HL-60 (cell line): ENCODE results near the gene LRMDA.

Experiments
- DNase-seq, 2 experiments: peaks; one replicate each; pipeline ENCODE4 v3.0.0-alpha.2; 2010 to 2020; ENCODE audit warnings: low read depth in 1 of 2, low spot score in 1 of 2
- H3K27ac ChIP-seq: fragments of 250-450 bp; sonication (Bioruptor Pico); replicated peaks from 2 replicates; pipeline ENCODE4 v1.5.1; 2020; ENCODE audit warnings: mild to moderate bottlenecking, moderate library complexity
- H3K27me3 ChIP-seq: fragments of 250-450 bp; sonication (Bioruptor Pico); 2 replicates; pipeline ENCODE4 v1.5.1; 2021; ENCODE audit warnings: mild to moderate bottlenecking, moderate library complexity; ENCODE audit not compliant: insufficient read depth, poor library complexity, severe bottlenecking
- H3K4me3 ChIP-seq: replicated peaks from 2 replicates; pipeline ENCODE4 v1.5.1; 2011; ENCODE audit warnings: mild to moderate bottlenecking, control low read depth, low read length; ENCODE audit not compliant: insufficient read depth
- GABPA ChIP-seq: IDR thresholded peaks from 2 replicates; pipeline ENCODE4 v1.6.1; 2012; ENCODE audit warnings: low read depth
- POLR2AphosphoS5 ChIP-seq: IDR thresholded peaks from 2 replicates; pipeline ENCODE4 v1.6.1; 2012; ENCODE audit warnings: low read depth
- SPI1 ChIP-seq: IDR thresholded peaks from 2 replicates; pipeline ENCODE4 v1.6.1; 2012; ENCODE audit warnings: low read depth, mild to moderate bottlenecking, borderline replicate concordance
- TF ChIP-seq, protein P1 (sequence below): IDR thresholded peaks from one replicate; pipeline ENCODE4 v1.5.1; 2011; ENCODE audit warnings: low read length, control low read depth, inconsistent platforms; ENCODE audit not compliant: insufficient read depth
- TF ChIP-seq, protein P2 (sequence below): IDR thresholded peaks from 2 replicates; pipeline ENCODE4 v1.6.1; 2012; ENCODE audit warnings: low read depth; ENCODE audit not compliant: insufficient replicate concordance

The LRMDA gene

GRCh38 chr10:75904499-75905283, 473.3 kb downstream of the LRMDA start:
- no peak for DNase-seq
- Histone ChIP-seq H3K4me3 (no peak overlapping the region), H3K27ac (no peak overlapping the region), H3K27me3 (no peaks in the 10 kb centered on the region)
- TF ChIP-seq, protein P1, sequence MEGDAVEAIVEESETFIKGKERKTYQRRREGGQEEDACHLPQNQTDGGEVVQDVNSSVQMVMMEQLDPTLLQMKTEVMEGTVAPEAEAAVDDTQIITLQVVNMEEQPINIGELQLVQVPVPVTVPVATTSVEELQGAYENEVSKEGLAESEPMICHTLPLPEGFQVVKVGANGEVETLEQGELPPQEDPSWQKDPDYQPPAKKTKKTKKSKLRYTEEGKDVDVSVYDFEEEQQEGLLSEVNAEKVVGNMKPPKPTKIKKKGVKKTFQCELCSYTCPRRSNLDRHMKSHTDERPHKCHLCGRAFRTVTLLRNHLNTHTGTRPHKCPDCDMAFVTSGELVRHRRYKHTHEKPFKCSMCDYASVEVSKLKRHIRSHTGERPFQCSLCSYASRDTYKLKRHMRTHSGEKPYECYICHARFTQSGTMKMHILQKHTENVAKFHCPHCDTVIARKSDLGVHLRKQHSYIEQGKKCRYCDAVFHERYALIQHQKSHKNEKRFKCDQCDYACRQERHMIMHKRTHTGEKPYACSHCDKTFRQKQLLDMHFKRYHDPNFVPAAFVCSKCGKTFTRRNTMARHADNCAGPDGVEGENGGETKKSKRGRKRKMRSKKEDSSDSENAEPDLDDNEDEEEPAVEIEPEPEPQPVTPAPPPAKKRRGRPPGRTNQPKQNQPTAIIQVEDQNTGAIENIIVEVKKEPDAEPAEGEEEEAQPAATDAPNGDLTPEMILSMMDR: no peak

DNA sequence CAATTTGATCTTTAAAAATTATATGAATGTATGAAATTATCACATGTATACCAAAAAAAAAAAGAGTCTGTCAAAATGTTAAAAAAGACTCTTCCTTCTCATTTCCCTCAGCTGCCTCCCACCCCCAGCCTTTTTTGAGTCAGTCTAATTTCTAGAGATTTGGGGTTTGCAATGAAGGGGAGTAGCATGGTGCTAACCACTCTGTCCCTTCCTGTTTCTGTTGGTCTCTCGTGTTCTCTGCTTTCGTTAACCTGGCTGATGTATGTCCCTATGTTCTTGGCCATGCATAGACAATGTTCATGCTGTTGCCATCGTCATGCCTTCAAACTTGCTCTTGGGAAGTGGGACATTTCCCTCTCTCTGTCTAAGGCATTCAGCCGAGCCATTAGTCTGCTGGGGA, 474.1 kb downstream of the LRMDA start:
- TF ChIP-seq POLR2AphosphoS5: no peak
- TF ChIP-seq SPI1: no peak
- TF ChIP-seq GABPA: no peak
- TF ChIP-seq, protein P2, sequence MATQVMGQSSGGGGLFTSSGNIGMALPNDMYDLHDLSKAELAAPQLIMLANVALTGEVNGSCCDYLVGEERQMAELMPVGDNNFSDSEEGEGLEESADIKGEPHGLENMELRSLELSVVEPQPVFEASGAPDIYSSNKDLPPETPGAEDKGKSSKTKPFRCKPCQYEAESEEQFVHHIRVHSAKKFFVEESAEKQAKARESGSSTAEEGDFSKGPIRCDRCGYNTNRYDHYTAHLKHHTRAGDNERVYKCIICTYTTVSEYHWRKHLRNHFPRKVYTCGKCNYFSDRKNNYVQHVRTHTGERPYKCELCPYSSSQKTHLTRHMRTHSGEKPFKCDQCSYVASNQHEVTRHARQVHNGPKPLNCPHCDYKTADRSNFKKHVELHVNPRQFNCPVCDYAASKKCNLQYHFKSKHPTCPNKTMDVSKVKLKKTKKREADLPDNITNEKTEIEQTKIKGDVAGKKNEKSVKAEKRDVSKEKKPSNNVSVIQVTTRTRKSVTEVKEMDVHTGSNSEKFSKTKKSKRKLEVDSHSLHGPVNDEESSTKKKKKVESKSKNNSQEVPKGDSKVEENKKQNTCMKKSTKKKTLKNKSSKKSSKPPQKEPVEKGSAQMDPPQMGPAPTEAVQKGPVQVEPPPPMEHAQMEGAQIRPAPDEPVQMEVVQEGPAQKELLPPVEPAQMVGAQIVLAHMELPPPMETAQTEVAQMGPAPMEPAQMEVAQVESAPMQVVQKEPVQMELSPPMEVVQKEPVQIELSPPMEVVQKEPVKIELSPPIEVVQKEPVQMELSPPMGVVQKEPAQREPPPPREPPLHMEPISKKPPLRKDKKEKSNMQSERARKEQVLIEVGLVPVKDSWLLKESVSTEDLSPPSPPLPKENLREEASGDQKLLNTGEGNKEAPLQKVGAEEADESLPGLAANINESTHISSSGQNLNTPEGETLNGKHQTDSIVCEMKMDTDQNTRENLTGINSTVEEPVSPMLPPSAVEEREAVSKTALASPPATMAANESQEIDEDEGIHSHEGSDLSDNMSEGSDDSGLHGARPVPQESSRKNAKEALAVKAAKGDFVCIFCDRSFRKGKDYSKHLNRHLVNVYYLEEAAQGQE: no peak
- TF ChIP-seq, protein P1: no peak
- Histone ChIP-seq H3K27me3 (no peaks in the 10 kb centered on the region), H3K4me3 (no peak overlapping the region), H3K27ac (no peak overlapping the region)
- no peak for DNase-seq

DNA sequence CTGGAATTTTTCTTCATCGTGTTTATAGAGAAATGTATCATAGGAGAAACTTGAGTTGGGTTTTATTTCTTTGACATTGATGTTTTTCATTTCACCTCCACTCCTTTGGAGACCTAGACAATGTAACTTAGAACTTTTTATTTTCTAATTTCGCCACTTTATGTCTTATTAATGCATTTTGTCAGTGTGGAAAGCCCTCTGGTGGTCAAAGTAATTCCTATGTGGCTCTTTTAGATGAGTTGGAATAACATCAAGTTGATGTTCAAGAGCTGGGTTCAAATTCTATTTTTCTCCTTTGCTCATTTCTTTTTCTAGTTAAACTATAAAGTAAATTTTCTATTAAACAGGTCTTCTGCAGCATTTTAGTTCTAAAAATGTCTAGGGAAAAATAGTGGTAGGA, 478.6 kb downstream of the LRMDA start:
- no peak for TF ChIP-seq SPI1
- TF ChIP-seq, protein P1: no peak
- no peak for TF ChIP-seq GABPA
- TF ChIP-seq, protein P2: no peak
- no peak for TF ChIP-seq POLR2AphosphoS5
- Histone ChIP-seq H3K27me3 (no peaks in the 10 kb centered on the region), H3K4me3 (no peak overlapping the region), H3K27ac (no peak overlapping the region)
- no peak for DNase-seq

DNA sequence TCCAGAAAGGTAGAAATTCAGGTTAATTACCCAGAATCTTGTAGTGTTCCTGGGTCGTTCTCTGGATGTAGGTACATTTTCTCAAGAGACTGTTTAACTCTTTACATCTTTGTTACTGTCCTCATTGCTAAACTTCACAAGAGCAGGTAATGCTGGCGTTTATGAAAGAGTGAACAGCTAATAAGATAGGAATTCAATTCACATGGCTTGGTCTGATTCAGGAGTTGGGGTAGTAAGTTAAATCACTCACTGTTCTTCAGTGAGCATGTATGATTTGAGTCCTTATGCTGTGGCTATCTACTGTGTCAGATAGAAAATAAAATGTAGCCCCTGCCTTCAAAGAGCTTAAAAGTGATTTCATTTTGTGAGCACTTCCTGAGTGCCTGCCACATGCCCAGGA, 480.0 kb downstream of the LRMDA start:
- DNase-seq: no peak
- H3K4me3 ChIP-seq: no peak overlapping the region
- no peak overlapping the region for H3K27ac ChIP-seq
- no peak for TF ChIP-seq GABPA
- H3K27me3 ChIP-seq: no peaks in the 10 kb centered on the region
